Measurements from ENCODE around the gene ZC3H12A. TPM values are rescaled to one million over a fixed set of nuclear protein-coding genes. Genes with fewer than 3 reads are reported as not detected.

ZC3H12A gene
- total and polyA plus RNA-seq, 2 experiments from 2014 or later = 9.0 to 9.3 TPM

DNA sequence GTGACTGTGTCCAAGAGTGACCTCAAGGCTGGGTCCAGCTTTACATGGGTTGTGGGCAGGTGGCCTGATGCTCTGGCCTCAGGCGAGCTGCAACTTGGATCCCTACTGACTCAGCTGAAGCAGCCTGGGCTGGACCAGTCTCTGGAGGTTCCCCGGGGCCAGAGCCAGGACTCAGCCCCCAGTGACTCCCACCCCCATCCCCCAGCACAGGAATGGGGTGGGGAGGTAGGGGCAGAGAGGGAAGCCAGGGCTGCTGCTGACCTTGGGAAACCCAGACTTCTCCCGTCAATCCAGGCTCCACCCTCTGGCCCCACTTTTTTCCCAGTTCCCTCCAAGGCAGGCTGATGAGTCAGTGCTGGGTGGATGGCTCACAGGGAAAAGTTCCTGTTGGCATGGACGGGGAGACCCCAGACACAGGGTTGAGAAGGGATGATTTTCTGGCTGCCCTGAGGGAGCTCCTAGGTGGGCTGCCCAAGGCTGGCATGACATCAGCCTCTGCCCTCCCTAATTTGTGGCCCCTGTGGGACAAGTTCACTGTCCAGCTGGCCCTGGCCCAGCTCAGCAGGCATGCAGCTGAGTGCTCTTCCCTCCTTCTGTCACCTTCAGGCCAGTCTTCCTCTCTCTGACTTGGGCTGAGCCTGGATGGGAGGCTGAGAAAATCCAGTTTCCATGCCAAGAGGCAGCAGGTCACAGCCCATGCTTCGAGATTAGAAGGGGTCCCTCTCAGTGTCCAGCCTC is 2.2 kb downstream of the ZC3H12A start:
- Histone ChIP-seq H3F3A (replicated peaks; ENCODE audit: low read depth) (no peaks in the 10 kb centered on the region), H4K20me1 (replicated peaks; ENCODE audit: insufficient read depth) (no peaks in the 10 kb centered on the region), H3K79me2 (replicated peaks; ENCODE audit: insufficient read depth) (peaks cover 29% of the 10 kb centered on the region), H3K4me3 (peak overlapping the region; percentile 77), H2AFZ (no peak overlapping the region), H3K27me3 (ENCODE audit: insufficient read depth) (peaks cover 15% of the 10 kb centered on the region), H3K4me2 (peak overlapping the region; percentile 94), H3K4me1 (ENCODE audit: insufficient read depth) (peaks cover 52% of the 10 kb centered on the region), H3K9me2 (ENCODE audit: insufficient read depth) (no peaks in the 10 kb centered on the region), H3K27ac (ENCODE audit: low read depth) (peak overlapping the region; percentile 90), H3K36me3 (ENCODE audit: insufficient read depth) (no peaks in the 10 kb centered on the region)
- DNase-seq (ENCODE audit: low spot score) (no peak), ATAC-seq (no peak)
- peaks cover 25% of the 10 kb centered on the region for H3K27me3 Mint-ChIP-seq (ENCODE audit: insufficient read depth, low read depth, poor library complexity)
- peaks cover 56% of the 10 kb centered on the region for H3K4me1 Mint-ChIP-seq
- H3K9me3 Mint-ChIP-seq = no peaks in the 10 kb centered on the region
- no peak for TF ChIP-seq CREB1 (CRISPR knock-in tag; IDR thresholded peaks at IDR 0.05; ENCODE audit: low read depth)
- TF ChIP-seq POLR2AphosphoS5 (IDR thresholded peaks at IDR 0.05; ENCODE audit: low read depth) = no peak
- no peak for TF ChIP-seq ZNF114 (CRISPR knock-in tag; IDR thresholded peaks at IDR 0.05)
- TF ChIP-seq, protein P1, sequence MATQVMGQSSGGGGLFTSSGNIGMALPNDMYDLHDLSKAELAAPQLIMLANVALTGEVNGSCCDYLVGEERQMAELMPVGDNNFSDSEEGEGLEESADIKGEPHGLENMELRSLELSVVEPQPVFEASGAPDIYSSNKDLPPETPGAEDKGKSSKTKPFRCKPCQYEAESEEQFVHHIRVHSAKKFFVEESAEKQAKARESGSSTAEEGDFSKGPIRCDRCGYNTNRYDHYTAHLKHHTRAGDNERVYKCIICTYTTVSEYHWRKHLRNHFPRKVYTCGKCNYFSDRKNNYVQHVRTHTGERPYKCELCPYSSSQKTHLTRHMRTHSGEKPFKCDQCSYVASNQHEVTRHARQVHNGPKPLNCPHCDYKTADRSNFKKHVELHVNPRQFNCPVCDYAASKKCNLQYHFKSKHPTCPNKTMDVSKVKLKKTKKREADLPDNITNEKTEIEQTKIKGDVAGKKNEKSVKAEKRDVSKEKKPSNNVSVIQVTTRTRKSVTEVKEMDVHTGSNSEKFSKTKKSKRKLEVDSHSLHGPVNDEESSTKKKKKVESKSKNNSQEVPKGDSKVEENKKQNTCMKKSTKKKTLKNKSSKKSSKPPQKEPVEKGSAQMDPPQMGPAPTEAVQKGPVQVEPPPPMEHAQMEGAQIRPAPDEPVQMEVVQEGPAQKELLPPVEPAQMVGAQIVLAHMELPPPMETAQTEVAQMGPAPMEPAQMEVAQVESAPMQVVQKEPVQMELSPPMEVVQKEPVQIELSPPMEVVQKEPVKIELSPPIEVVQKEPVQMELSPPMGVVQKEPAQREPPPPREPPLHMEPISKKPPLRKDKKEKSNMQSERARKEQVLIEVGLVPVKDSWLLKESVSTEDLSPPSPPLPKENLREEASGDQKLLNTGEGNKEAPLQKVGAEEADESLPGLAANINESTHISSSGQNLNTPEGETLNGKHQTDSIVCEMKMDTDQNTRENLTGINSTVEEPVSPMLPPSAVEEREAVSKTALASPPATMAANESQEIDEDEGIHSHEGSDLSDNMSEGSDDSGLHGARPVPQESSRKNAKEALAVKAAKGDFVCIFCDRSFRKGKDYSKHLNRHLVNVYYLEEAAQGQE (IDR thresholded peaks at IDR 0.05; ENCODE audit: unreplicated experiment) = no peak
- no peak for TF ChIP-seq JUNB (IDR thresholded peaks at IDR 0.05; ENCODE audit: unreplicated experiment)
- TF ChIP-seq, protein P2, sequence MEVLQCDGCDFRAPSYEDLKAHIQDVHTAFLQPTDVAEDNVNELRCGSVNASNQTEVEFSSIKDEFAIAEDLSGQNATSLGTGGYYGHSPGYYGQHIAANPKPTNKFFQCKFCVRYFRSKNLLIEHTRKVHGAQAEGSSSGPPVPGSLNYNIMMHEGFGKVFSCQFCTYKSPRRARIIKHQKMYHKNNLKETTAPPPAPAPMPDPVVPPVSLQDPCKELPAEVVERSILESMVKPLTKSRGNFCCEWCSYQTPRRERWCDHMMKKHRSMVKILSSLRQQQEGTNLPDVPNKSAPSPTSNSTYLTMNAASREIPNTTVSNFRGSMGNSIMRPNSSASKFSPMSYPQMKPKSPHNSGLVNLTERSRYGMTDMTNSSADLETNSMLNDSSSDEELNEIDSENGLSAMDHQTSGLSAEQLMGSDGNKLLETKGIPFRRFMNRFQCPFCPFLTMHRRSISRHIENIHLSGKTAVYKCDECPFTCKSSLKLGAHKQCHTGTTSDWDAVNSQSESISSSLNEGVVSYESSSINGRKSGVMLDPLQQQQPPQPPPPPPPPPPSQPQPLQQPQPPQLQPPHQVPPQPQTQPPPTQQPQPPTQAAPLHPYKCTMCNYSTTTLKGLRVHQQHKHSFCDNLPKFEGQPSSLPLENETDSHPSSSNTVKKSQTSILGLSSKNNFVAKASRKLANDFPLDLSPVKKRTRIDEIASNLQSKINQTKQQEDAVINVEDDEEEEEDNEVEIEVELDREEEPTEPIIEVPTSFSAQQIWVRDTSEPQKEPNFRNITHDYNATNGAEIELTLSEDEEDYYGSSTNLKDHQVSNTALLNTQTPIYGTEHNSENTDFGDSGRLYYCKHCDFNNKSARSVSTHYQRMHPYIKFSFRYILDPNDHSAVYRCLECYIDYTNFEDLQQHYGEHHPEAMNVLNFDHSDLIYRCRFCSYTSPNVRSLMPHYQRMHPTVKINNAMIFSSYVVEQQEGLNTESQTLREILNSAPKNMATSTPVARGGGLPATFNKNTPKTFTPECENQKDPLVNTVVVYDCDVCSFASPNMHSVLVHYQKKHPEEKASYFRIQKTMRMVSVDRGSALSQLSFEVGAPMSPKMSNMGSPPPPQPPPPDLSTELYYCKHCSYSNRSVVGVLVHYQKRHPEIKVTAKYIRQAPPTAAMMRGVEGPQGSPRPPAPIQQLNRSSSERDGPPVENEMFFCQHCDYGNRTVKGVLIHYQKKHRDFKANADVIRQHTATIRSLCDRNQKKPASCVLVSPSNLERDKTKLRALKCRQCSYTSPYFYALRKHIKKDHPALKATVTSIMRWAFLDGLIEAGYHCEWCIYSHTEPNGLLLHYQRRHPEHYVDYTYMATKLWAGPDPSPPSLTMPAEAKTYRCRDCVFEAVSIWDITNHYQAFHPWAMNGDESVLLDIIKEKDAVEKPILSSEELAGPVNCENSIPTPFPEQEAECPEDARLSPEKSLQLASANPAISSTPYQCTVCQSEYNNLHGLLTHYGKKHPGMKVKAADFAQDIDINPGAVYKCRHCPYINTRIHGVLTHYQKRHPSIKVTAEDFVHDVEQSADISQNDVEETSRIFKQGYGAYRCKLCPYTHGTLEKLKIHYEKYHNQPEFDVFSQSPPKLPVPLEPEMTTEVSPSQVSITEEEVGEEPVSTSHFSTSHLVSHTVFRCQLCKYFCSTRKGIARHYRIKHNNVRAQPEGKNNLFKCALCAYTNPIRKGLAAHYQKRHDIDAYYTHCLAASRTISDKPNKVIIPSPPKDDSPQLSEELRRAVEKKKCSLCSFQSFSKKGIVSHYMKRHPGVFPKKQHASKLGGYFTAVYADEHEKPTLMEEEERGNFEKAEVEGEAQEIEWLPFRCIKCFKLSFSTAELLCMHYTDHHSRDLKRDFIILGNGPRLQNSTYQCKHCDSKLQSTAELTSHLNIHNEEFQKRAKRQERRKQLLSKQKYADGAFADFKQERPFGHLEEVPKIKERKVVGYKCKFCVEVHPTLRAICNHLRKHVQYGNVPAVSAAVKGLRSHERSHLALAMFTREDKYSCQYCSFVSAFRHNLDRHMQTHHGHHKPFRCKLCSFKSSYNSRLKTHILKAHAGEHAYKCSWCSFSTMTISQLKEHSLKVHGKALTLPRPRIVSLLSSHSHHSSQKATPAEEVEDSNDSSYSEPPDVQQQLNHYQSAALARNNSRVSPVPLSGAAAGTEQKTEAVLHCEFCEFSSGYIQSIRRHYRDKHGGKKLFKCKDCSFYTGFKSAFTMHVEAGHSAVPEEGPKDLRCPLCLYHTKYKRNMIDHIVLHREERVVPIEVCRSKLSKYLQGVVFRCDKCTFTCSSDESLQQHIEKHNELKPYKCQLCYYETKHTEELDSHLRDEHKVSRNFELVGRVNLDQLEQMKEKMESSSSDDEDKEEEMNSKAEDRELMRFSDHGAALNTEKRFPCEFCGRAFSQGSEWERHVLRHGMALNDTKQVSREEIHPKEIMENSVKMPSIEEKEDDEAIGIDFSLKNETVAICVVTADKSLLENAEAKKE (CRISPR knock-in tag; IDR thresholded peaks at IDR 0.05) = no peak
- no peak for TF ChIP-seq EZH2phosphoT487 (IDR thresholded peaks at IDR 0.05; ENCODE audit: unreplicated experiment)
- TF ChIP-seq CTCF (conservative IDR thresholded peaks at IDR 0.05; ENCODE audit: low read depth in 2 of 2) = no peak
- no peak for TF ChIP-seq ETS1 (IDR thresholded peaks at IDR 0.05)
- TF ChIP-seq NANOG (IDR thresholded peaks at IDR 0.05; ENCODE audit: borderline replicate concordance) = no peak
- no peak for TF ChIP-seq STAT1 (IDR thresholded peaks at IDR 0.05; ENCODE audit: unreplicated experiment)
- TF ChIP-seq EZH2 (IDR thresholded peaks at IDR 0.05; ENCODE audit: low read depth, unreplicated experiment) = no peak
- no peak for TF ChIP-seq ZNF331 (CRISPR knock-in tag; IDR thresholded peaks at IDR 0.05; ENCODE audit: low read depth)
- H3K27ac Mint-ChIP-seq = peak overlapping the region; percentile 95
- peaks cover 35% of the 10 kb centered on the region for H3K36me3 Mint-ChIP-seq (ENCODE audit: low read depth)
- peak overlapping the region; percentile 79 for H3K4me3 Mint-ChIP-seq

Measured in GM23338 (cell line).